Activated CD8-positive, alpha-beta memory T cell treated with anti-CD3 and anti-CD28 coated beads, Interleukin-2, amount 50 U/mL, for 4 hours (primary cell): Measurements from ENCODE around the gene PRODH.
"Not testable (repeated sequence)": the region's sequence is repeated elsewhere in the genome, so short reads cannot be mapped to it uniquely, and the experiment has no call there.

Source experiments
- DNase-seq: peaks from one replicate; pipeline ENCODE4 v3.0.0-alpha.2; 2020

Gene PRODH, protein sequence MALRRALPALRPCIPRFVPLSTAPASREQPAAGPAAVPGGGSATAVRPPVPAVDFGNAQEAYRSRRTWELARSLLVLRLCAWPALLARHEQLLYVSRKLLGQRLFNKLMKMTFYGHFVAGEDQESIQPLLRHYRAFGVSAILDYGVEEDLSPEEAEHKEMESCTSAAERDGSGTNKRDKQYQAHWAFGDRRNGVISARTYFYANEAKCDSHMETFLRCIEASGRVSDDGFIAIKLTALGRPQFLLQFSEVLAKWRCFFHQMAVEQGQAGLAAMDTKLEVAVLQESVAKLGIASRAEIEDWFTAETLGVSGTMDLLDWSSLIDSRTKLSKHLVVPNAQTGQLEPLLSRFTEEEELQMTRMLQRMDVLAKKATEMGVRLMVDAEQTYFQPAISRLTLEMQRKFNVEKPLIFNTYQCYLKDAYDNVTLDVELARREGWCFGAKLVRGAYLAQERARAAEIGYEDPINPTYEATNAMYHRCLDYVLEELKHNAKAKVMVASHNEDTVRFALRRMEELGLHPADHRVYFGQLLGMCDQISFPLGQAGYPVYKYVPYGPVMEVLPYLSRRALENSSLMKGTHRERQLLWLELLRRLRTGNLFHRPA

GRCh38 chr22:18935889-18936529 is at the start of gene PRODH:
PRODH (minus strand) TSS chr22:18936293; CDS start chr22:18936287, 6 bp downstream.
- DNase-seq, result no peak

- no peak for DNase-seq
Observed at GRCh38 chr22:18985780-18986179, 49.7 kb upstream of the PRODH start.

GRCh38 chr22:18984564-18984963 is 48.5 kb upstream of the PRODH start:
- no peak for DNase-seq

DNA sequence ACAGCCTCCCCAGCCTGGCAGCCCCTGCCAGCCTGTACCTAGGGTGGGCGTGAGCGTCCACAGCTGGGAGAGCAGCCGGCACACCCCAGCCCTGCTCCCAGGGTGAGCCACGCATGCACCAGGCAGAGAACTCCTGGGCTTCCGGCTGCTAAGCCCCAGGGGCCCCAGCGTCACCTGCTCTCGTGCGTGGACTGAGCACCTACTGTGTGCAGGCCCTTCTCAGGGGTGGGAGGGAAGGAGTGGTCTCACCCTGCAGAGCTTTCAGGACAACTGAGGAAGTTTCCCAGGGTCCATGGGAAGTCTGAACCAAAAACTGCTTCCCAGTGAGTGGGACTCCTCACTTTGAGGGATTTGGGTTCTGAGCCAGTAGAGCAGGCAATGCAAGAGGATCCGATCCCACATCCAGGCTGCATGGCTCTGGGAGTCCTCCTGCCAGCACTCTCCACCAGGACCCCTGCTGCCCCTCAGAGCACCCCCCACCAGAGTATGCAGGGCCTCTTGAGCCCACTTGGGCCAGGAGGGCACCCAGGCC is 47.1 kb upstream of the PRODH start:
- no peak for DNase-seq

GRCh38 chr22:18980829-18981228 is 44.7 kb upstream of the PRODH start:
- DNase-seq, result no peak

DNA sequence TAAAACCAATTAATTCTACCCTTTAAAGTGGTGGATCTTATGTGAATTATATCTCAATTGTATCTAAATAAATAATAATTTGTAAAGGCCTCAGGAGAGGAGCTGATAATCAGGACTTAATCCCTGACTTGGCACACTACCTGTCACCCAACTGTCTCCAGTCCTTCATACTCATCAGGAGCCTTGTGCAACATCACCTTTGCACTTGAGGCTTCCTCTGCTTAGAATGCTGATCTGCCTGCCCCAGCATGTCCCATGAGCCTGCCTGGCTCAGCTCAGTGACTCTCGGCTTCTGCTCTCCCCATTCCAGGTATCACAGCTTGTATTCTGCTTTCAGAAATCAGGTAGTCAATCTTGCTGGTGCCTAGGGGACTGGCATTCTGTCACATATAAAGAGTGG is 43.9 kb upstream of the PRODH start:
- no peak for DNase-seq

- DNase-seq, result no peak
Observed at GRCh38 chr22:18978506-18978905, 42.4 kb upstream of the PRODH start.

DNA sequence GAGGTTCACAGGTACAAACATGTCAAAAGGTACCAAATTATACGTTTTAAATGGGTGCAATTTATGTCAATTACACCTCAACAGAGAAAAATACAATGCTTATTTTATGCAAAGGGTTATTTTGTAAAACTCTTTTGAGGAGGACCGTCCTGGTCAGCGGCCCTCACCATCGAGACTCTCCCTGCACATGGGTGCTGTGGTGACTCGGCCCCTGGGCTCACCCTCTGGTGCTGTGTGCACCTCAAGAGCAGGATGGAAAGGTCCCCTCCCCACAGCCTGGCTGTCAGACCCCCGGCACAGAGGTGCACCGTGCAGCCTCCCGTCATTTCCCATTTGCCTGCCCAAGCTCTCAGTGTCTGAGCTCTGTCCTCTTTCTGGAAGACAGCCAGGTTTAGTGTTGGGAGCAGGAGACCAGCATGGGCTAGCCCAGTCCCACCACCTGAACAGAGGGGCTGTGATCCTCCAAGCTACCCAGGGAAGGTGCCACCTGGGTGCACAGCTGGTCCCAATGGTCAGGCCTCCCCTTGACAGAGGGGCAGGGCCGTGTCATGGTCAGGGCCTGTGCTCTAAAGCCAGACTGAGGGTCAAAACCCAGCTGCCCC is 41.8 kb upstream of the PRODH start:
- DNase-seq, result no peak

DNA sequence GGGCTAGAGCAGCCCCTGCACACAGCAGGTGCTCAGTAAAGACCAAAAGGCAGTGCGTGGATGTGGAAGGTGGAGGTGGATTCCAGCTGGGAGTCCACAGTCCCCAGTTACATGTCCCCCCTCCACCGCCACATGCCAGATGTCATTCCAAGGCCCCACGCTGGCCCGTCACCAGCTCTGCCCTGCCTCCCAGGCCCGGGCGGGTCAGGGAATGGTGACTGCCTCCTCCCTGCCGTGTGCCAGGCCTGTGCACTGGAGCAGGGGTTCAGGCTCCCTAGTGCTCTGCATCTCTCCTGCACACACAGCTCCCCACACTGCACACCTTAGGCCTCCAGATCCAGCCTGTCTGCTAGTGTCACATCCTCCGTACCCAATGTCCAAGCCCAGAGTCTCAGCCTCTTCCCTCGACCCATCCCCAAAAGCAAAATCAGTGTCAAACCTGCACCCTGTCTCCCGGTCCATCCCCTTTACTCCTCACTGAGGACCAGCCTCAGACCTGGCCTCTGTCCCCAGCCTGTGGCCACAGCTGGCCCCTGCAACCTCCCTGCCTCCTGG is 40.2 kb upstream of the PRODH start:
- DNase-seq, result no peak

DNA sequence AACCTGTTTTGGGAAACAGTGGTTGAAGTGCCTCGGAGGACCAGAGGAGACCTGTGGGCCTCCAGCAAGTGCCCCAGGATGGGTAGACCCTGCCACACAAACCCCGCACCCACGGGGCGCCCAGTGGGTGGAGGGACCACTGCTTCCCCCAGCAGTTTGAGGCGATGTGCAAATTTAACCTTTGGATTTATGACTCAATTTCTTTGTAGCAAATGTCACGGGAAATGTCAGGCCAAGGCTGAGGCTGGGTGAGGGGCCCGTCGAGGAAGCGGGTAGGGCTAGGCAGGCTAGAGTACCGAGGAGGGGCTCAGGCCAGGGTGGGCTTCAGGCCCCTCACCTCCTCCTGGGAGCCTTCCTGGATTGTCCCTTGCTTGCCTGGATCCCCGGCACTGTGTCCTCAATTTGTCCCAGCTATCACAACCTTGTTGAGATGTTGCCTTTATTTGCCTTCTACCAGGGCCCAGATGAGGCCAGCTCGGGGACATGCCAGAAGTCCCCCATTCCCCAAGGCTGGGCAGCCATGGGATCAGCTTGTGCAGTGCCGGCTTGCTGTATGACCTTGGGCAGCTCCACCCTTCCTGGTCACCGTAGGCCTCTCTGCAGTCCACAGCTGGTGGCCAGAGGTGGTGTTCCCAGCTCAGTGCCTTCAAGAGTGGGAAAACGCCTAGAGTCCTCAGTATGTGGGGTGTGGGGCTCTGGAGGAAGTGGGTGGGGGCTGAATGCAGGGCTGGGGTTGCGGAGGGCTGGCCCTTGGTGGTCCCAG is 39.5 kb upstream of the PRODH start:
- DNase-seq, result peak; percentile 7

DNA sequence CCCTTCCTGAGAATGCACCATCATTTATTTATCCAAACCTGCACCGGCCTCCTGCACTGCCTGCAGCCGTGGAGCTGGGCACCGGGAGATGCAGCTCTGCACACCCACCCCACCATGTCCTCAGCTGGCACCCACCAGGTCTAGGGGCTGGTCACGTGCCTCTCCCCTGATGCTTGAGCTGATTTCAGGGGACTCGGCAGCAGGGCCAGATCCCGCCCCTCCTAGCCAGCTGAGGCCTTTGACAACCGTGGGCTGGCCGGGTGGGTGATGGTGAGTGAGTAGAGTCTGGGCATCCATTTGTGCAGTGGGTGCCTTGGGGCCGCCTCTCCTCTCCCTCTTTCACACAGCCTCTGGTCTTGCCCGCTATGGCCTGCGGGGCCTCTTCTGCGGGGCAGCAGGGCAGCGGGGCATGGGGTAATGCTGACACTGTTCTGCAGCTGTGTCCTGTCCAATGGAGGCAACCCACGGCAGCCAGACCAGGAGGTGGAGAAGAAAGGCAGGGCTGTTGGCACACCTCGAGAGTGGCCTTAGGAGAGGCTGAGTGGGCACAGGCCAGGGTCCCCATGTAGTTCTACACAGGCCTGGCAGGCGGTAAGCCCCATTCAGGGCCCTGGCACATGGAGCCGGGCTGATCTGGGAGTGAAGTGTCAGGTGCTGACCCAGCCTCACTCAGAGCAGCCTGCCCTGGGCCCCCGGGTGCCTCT is 38.5 kb upstream of the PRODH start:
- DNase-seq, result peak; percentile 9

DNA sequence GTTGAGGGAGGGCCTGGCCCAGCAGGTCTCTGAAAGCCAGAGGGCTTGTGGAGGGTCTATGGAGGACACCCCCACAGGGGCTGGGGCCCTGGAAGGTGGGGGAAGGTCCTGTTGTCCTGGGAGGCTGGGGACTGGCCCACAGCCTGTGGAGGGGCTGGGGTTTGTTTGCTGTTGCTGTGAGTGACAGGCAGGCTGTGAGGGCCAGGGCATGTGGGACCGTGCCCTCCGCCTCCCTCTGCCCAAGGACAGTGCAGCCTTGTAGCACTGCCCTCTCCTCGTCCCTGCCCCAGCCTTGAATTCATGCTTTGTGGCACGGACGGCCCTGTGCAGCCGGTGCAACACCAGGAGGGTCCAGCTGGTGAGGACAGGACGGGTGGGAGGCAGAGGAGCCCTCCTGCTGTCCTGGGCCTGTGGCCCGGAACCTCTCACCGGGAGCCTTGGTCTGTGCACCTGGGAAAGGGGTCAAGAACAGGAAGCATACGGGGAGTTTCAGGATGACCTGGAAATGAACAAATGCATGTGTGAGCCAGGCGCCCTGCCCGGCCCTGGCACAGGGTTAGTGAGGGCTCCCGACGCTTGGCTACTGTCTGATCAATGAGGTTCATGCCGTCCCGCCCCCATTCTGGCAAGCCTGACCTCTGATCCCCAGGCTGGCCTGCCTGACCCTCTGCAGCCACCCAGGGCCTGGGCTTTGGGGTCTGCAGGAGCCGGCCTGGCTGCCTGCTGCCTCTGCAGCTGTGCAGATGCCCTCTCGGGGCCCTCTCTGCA is 37.4 kb upstream of the PRODH start:
- no peak for DNase-seq

GRCh38 chr22:18972591-18972990 is 36.5 kb upstream of the PRODH start:
- not testable (repeated sequence) for DNase-seq

DNA sequence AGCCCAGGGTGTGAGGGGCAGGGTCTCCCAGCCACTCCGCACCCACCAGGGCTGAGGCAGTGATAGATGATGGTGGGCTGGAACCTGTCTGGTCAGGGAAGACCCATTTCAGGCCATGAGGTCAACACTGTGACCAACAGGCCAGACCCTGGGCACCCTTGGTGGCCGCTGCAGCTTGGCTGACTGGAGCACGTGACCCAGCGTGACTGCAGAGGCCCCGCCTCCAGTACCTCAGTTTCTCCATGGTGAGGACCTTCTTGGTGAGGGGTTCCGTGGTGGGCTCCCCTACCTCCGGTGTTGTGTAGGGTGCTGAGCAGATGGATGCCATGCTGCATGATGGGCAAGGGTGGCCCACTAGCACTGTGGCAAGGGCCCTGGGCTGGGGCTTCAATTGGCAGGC is 35.9 kb upstream of the PRODH start:
- not testable (repeated sequence) for DNase-seq

DNA sequence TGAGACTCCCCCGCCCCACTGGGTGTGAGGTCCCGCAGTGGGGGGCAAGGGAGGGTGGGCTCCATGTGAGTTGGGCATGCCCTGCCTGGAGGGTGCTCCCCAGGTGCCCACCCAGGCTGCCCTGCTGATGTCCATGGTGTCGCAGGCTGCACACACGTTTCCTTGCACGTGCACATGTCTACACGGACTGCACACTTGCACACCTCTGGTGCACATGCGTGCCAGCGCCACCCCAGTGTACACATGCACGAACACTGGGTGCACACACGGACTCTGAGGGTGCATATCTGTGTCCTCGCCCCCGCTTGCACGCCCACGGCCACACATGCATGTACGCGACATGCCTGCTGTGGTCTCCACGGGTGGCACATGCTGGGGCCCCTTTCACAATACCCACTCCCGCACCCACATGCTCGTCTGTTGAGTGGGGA is 35.2 kb upstream of the PRODH start:
- peak; percentile 10 for DNase-seq

DNA sequence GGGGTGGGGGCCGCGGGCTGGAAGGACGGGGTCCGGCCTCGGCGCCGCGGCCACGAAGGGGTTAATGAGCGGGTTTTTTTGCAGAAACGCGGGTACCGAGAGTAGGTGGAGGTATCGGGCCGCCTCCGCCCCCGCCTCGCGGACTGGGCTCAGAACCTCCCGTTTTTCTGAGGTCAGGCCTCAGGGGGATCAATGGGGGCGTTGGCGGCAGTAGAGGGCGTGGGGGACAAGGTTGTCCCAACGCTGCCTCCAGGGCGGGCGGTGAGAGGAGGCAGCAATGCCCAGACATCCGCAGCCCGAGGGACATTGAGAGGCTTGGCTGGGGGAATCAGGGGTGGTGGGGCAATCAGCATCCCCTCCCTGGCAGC is 34.8 kb upstream of the PRODH start:
- no peak for DNase-seq

DNA sequence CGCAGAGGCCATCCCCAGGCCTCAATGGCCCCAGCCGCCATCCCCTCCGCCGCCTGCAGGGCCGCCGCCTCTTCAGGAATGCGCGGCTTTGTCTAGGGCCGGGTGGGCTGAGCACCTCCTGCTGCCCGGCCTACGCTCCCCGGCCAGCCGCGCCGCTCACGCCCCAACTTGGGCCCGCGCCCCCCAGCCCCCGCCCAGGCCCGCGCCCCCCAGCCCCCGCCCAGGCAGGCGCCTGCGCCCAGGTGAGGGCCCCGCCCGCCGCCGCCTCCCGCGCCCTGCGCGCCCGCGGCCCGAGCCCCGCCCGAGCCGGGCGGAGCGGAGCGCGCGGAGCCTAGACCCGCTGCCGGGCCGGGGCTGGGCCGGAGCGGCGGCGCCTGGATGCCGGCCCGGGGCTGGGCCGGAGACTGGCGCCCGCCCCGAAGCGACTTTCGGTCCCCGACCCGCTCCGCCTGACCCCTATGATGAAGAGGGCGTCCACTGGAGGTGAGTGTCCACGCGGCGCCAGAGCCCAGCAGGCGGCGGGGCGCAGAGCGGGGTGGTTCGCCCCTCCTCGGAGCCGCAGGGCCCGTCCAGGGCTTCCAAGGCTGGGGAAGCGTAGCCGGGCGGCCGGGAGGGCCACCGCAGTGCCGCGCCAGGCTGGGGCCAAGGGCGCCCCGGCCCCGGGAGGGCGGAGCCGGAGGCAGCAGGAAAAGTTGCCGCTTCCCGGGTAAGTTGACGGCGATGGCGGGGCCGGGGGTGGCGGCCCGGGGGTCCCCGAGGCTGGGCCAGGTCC is 34.3 kb upstream of the PRODH start:
- no peak for DNase-seq

DNA sequence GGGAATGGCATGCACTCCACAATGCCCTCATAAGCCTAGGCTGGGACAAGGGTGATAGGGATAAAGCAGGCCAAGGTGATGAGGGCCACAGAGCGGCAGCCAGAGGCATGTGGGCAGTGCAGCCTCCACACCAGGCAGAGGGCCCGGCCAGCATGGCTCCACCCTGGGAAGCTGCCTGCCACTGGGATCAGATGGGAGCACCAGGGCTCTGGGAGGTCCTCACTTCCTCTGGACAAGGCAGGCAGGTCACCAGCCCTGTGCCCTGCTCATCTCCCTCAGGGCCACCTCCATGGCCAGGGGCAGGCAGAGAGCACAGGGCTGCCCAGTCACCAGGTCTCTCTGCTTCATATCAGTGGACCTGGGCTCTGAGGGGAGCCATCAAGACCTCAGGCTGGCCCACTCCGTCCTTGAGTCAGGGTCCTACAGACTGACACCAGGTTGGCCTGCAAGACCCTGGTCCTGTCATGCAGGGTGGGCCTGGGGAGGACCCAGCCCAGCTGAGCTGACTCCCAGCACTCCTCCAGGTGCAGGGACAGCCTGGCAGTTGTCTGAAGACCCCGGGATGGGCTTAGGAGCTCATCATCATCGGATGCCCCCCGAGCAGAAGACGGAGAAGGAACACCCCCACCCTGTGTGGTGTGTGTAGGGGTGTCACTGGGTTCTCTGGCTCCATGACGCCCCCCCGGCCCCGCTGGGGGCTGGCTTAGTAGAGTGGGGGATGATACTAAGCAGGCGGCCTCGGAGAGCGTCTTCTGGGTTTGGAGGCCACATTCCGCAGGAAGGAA is 33.3 kb upstream of the PRODH start:
- DNase-seq, result peak; percentile 12
